Stimulated activated naive CD8-positive, alpha-beta T cell treated with anti-CD3 and anti-CD28 coated beads, Interleukin-15, Interleukin-2, amounts not matched to agents 100 ng/mL and 50 ng/mL, for 24 hours (primary cell): ENCODE data around the gene WDFY3.
"Not testable (repeated sequence)": the region's sequence is repeated elsewhere in the genome, so short reads cannot be mapped to it uniquely, and the experiment has no call there.

Experiments used
- H3K27ac Mint-ChIP-seq: one replicate; pipeline ENCODE4 v1.8.0; 2021; ENCODE audit warnings: mild to moderate bottlenecking, mixed read lengths
- H3K27me3 Mint-ChIP-seq: one replicate; pipeline ENCODE4 v1.8.0; 2021; ENCODE audit warnings: mixed read lengths
- H3K36me3 Mint-ChIP-seq: one replicate; pipeline ENCODE4 v1.8.0; 2021; ENCODE audit warnings: low read depth, mixed read lengths
- H3K4me1 Mint-ChIP-seq: one replicate; pipeline ENCODE4 v1.8.0; 2021; ENCODE audit warnings: low read depth, mixed read lengths
- H3K4me3 Mint-ChIP-seq: one replicate; pipeline ENCODE4 v1.8.0; 2021; ENCODE audit warnings: mild to moderate bottlenecking, mixed read lengths
- H3K9me3 Mint-ChIP-seq: one replicate; pipeline ENCODE4 v1.8.0; 2021; ENCODE audit warnings: mixed read lengths

The WDFY3 gene

DNA sequence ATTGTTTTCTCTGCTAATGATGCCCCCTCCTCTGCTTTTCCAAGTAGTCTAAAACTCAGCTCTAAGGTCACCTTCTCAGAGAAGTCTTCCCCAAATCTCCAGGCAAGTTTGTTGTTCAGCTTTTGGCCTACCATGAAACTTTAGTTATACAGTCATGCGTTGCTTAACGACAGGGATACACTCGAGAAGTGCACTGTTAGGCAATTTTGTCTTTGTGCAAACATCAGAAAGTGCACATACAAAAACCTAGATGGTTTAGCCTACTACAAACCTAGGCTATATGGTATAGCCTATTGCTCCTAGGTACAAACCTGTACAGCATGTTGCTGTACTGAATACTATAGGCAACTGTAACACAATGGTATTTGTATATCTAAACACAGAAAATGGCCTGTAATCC is 91.9 kb downstream of the WDFY3 start:
- no peaks in the 10 kb centered on the region for H3K36me3 Mint-ChIP-seq
- no peaks in the 10 kb centered on the region for H3K27me3 Mint-ChIP-seq
- no peak overlapping the region for H3K27ac Mint-ChIP-seq
- H3K4me1 Mint-ChIP-seq, result no peaks in the 10 kb centered on the region
- peaks cover 4% of the 10 kb centered on the region for H3K9me3 Mint-ChIP-seq
- H3K4me3 Mint-ChIP-seq, result no peak overlapping the region

DNA sequence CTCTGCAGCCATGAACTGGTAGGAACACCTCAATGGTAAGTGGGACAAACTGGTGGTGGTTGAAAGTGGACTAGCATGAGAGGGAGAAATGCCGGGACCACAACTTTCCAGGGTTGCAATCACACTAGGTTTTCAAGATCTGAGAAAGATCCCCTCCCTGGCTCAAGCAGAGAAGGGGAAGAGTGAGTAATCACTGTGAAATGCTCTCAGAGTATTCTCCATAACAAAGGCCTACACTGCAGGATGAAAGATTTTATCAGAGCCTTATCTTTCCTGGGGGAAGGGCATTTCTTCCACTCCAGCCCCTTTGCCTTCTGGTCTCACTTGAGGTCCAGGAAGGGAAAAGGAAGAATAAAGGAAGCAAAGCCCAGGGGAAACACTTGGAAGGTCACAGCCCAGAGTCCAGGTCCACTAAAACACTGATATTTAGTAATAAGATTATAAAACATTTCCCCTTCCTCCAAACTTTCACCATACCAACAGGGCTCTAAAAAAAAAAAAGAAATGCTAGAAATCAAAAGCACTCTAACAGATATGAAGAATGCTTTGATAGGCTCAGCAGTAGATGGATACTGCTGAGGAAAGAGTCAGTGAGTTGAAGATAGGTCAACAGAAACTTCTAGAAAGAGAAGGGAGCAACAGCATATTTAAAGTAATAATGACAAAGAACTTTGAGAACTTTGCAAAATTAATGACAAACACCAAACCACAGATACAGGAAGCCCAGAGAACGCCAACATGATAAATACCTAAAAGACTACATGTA is 95.9 kb downstream of the WDFY3 start:
- H3K9me3 Mint-ChIP-seq, result peaks cover 4% of the 10 kb centered on the region
- no peaks in the 10 kb centered on the region for H3K27me3 Mint-ChIP-seq
- H3K4me1 Mint-ChIP-seq, result no peaks in the 10 kb centered on the region
- no peaks in the 10 kb centered on the region for H3K36me3 Mint-ChIP-seq
- H3K4me3 Mint-ChIP-seq, result no peak overlapping the region
- no peak overlapping the region for H3K27ac Mint-ChIP-seq

DNA sequence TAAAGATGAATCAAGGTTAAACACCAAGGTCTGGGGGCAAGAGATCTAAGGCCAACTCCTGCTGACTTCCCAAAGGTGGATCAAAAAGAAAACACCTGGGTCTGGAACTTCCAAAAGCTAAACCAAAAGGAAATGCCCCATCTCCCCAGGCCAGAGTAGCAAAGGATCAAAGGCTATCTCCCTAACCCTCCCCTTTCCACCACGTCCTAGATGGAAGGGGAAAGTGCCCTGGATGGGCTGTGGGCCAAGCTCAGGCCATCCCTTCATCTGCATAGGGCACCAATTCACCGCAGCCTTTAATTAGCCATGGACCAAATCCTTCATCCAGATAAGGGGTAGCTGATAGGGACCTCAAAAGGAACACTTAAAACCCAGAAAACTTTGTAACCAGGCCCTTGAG is 100.2 kb downstream of the WDFY3 start:
- no peaks in the 10 kb centered on the region for H3K4me1 Mint-ChIP-seq
- no peaks in the 10 kb centered on the region for H3K36me3 Mint-ChIP-seq
- H3K4me3 Mint-ChIP-seq, result no peak overlapping the region
- no peaks in the 10 kb centered on the region for H3K27me3 Mint-ChIP-seq
- H3K27ac Mint-ChIP-seq, result no peak overlapping the region
- no peaks in the 10 kb centered on the region for H3K9me3 Mint-ChIP-seq

DNA sequence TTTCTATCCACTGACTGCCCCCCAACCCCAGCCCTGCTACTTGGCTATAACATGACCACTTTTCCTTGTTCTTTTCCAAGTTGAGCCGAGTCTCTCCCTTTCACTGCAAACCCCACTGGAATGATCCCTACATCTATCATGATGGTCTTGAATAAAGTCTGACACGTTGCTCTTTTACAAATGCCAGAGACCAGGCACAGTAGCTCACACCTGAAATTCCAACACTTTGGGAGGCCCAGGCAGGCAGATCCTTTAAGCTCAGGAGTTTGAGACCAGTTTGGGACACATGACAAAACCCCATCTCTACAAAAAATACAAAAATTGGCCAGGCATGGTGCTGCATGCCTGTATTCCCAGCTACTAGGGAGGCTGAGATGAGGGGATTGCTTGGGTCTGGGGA is 100.9 kb downstream of the WDFY3 start:
- no peaks in the 10 kb centered on the region for H3K36me3 Mint-ChIP-seq
- H3K4me1 Mint-ChIP-seq, result no peaks in the 10 kb centered on the region
- no peaks in the 10 kb centered on the region for H3K27me3 Mint-ChIP-seq
- H3K9me3 Mint-ChIP-seq, result no peaks in the 10 kb centered on the region
- H3K4me3 Mint-ChIP-seq, result no peak overlapping the region
- H3K27ac Mint-ChIP-seq, result no peak overlapping the region

DNA sequence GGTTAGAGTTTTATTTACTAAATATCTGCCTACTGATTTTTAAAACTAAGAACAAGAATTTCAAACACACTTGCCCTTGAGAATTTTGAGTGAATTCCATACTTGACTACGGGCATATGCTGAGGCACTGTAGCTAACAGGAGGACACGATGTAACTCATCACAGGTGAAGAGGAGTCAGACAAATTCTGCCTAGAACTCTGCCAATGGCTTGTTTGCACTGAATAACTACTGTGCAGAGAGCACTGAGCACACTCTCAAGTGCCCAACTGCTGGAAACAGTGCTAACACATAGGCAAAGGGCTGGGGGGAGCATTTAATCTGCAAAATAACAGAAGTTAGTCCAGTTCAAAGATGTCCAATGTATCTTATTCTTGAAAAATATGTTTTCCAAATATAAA is 104.4 kb downstream of the WDFY3 start:
- H3K27me3 Mint-ChIP-seq, result no peaks in the 10 kb centered on the region
- no peak overlapping the region for H3K4me3 Mint-ChIP-seq
- no peaks in the 10 kb centered on the region for H3K9me3 Mint-ChIP-seq
- no peaks in the 10 kb centered on the region for H3K4me1 Mint-ChIP-seq
- no peak overlapping the region for H3K27ac Mint-ChIP-seq
- H3K36me3 Mint-ChIP-seq, result no peaks in the 10 kb centered on the region

DNA sequence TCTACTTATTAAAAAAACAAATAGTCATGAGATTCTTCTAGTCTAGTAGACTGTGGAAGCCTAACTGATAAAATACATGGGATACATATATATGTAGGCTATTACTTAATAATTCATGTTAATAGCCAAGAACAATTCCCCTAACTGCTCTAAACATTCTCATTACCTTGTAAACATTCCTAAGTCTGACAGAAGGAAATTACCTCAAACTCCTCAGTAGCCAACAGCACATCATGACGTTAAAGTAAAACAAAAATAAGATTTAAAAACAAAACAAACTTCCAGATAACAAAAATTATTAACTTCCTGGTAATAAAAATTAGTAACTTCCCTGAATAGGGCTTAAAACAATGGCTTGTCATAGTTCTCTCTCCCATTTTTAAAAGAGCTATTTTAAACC is 109.2 kb downstream of the WDFY3 start:
- Mint-ChIP-seq H3K27me3 (no peaks in the 10 kb centered on the region), H3K36me3 (no peaks in the 10 kb centered on the region), H3K27ac (no peak overlapping the region), H3K4me3 (no peak overlapping the region), H3K4me1 (no peaks in the 10 kb centered on the region), H3K9me3 (no peaks in the 10 kb centered on the region)

DNA sequence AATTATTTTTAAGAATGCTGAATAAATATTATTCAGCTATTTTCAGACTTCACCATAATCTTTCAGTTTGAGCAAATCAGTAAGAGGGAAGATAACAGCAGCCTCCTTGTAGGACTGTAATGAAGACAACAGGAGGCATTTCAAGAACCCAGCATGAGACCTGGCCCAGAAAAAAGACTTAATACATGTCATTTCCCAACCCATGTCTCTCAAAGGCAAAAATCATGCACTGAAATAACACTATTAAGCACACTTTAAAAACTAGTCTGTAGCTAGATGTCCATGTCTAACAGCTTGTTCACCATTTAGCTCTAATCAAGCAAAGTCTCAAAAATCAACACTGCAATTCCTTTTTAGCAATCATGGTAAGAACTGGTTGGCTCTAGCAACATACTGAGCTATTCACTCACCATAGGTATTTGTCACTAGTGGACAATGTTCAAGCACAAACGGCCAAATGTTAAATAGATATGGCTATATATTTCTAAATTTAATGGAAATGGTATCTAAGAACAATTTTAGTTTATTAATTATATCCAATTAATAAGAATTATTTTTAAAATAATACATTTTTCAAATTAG is 109.9 kb downstream of the WDFY3 start:
- Mint-ChIP-seq H3K4me3 (no peak overlapping the region), H3K4me1 (no peaks in the 10 kb centered on the region), H3K27ac (no peak overlapping the region), H3K9me3 (no peaks in the 10 kb centered on the region), H3K36me3 (no peaks in the 10 kb centered on the region), H3K27me3 (no peaks in the 10 kb centered on the region)

DNA sequence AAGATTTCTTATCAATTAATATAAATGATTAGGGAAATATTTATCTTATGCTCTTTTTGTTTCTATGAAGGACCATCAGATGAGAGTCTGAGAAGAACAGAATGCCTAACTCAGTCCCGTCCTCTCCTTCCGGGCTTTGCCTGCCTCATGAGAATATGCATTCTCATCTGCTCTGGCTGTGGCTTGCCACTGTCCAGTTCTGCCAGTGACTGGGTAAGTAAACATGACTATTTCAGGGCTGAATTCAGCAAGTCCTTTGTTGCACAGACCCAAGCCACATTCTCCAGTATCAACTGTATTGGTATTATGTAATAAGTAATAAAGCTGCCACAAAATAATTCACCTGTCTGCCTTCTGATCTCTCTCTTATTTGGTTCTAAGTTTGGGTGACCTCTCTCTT is 110.7 kb downstream of the WDFY3 start:
- Mint-ChIP-seq H3K4me1 (no peaks in the 10 kb centered on the region), H3K4me3 (no peak overlapping the region), H3K36me3 (no peaks in the 10 kb centered on the region), H3K27ac (no peak overlapping the region), H3K27me3 (no peaks in the 10 kb centered on the region), H3K9me3 (no peaks in the 10 kb centered on the region)

DNA sequence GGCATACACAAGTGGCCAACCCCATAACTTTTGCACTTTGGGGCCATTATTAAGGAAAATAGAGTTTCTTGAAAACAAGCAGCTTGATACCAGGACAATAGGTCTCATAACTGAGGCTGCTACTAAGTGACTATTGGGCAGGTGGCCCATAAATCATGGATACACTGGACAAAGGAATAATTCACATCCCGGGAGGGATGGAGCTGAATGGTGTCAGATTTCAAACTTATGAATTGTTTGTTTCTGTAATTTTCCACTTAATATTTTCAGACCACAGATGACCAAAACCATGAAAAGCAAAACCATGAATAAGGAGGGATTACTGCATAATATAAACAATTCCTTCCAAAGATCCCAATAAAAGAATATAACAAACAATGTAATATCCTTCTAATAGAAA is 114.4 kb downstream of the WDFY3 start:
- no peaks in the 10 kb centered on the region for H3K9me3 Mint-ChIP-seq
- no peaks in the 10 kb centered on the region for H3K4me1 Mint-ChIP-seq
- no peaks in the 10 kb centered on the region for H3K36me3 Mint-ChIP-seq
- no peak overlapping the region for H3K4me3 Mint-ChIP-seq
- H3K27me3 Mint-ChIP-seq, result peaks cover 3% of the 10 kb centered on the region
- no peak overlapping the region for H3K27ac Mint-ChIP-seq

DNA sequence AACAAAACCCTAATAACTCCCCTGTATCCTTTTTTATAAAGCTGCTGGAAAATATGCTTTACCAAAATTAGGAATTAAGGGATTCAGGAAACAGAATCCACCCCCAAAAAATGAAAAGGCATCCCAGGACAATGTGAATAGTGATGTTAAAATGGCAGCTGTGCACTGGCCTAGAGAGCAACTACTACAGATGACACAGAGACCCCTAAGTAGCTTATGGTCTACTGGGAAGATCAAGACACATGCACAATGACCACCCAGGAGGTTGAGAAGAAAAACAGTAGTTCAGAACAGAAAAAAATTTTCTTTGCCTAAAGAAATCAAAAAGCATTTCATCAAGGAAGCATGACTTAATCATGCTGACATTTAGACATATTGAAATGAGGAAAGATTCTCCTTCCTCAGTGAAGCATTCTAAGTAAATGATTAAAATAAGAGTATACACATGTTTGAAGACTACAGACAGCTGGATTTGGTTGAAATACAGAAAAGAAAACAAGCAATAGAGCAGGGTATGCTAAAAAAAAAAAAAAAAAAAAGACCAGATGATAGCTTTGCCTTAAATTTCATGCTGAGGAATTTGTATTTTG is 117.3 kb downstream of the WDFY3 start:
- H3K36me3 Mint-ChIP-seq, result no peaks in the 10 kb centered on the region

DNA sequence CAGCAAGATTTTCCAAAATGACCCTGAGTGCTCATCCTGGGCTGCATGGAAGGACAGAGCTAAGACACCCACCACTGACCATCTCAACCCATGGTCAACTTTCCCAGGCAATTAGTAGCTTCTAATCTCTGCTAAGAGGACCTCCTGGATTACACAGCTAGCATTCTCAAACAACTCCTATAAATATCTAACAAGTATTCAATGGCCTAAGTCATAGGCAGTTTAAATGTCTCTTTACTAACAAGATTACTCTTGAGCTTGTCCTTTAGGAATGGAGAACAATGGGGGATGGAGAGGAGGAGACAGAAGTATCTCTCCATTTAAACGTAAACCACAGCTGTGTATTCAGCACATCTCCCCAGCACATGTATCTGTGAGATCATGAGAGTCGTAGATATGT is 118.1 kb downstream of the WDFY3 start:
- H3K27ac Mint-ChIP-seq, result no peak overlapping the region
- no peak overlapping the region for H3K4me3 Mint-ChIP-seq
- H3K9me3 Mint-ChIP-seq, result no peaks in the 10 kb centered on the region
- no peaks in the 10 kb centered on the region for H3K36me3 Mint-ChIP-seq
- H3K27me3 Mint-ChIP-seq, result peaks cover 3% of the 10 kb centered on the region
- H3K4me1 Mint-ChIP-seq, result no peaks in the 10 kb centered on the region

More for the DNA sequence above, 117.3 kb downstream of the WDFY3 start:
- Mint-ChIP-seq H3K4me1 (no peaks in the 10 kb centered on the region), H3K27ac (no peak overlapping the region), H3K27me3 (peaks cover 3% of the 10 kb centered on the region), H3K4me3 (no peak overlapping the region), H3K9me3 (no peaks in the 10 kb centered on the region)

DNA sequence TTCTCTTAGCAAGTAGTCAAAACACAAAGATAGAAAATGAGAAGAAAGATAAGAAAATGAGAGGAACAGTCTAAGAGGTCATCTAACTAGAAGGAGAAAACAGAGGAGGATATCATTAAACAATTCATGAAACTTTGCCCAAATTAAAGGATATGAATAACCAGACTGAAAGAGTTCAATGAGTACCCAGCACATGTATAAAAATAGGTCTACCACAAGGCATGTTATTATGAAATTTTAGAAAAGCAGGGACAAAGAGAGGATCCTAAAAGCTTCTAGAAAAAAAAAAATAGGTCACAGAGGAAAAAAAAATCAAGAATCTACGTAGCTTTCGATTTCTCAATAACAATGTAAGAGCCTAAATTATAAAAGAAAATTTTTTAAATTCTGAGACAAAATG is 118.5 kb downstream of the WDFY3 start:
- Mint-ChIP-seq H3K4me3 (no peak overlapping the region), H3K27me3 (peaks cover 3% of the 10 kb centered on the region), H3K36me3 (no peaks in the 10 kb centered on the region), H3K4me1 (no peaks in the 10 kb centered on the region), H3K27ac (no peak overlapping the region), H3K9me3 (no peaks in the 10 kb centered on the region)

DNA sequence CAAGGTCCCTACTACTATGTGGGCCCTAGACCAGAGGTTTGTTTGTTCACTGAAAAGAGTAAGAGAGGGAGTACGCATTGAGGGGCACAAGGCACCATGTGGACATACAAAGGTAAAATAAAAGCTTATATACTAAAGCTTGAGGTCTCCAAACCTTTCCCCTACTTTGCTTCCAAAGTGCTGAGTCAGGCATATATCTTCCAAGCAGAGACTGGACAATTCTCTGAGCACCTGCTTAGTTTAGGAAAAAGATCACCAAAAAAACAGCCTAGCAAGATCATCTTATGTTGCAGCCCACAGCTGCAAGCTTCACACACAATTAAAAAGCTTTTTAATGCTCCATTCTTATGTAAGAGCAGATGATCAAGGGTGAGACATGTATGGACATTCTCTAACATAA is 119.5 kb downstream of the WDFY3 start:
- no peaks in the 10 kb centered on the region for H3K36me3 Mint-ChIP-seq
- H3K27ac Mint-ChIP-seq, result no peak overlapping the region
- H3K4me1 Mint-ChIP-seq, result no peaks in the 10 kb centered on the region
- no peaks in the 10 kb centered on the region for H3K9me3 Mint-ChIP-seq
- H3K4me3 Mint-ChIP-seq, result no peak overlapping the region
- H3K27me3 Mint-ChIP-seq, result peaks cover 3% of the 10 kb centered on the region

DNA sequence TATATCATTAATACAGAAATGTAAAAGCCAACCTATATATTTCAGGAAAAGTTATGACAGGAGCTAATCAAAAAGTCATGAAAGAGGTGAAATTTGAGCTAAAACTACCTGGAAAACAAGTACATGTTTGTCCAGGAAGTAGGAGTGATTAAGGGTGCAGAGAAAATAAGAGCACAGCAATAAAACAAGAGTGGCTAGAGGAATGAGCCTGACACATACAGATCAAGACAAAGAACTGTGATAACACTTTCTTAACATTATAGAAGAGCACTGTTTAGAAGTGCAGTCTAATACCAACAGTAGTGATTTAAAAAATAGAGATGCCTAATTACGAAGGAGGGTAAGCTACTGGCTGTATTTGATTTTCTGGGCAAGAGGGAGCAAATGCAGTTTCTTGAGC is 125.1 kb downstream of the WDFY3 start:
- Mint-ChIP-seq H3K4me1 (no peaks in the 10 kb centered on the region), H3K27me3 (no peaks in the 10 kb centered on the region), H3K9me3 (no peaks in the 10 kb centered on the region), H3K27ac (no peak overlapping the region), H3K4me3 (no peak overlapping the region), H3K36me3 (no peaks in the 10 kb centered on the region)

DNA sequence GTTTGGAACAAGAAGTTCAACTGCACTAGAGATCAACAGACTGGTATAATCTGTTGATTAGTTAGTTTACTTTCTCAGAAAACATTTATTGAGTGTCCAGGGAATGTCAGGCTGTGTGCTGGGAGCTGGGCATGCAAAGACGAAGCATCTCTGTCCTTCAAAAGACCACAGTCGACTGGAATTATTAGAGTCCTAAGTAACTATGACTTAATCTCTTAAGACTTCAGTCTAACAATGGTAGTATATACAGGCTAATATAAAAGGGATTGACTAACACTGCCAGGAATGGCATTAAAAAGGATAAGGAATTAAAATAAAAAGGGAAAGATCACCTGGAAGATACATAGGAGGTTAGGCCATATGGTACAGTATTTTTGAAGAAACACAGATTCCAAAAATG is 128.7 kb downstream of the WDFY3 start:
- Mint-ChIP-seq H3K27ac (no peak overlapping the region), H3K27me3 (no peaks in the 10 kb centered on the region), H3K4me3 (no peak overlapping the region), H3K36me3 (no peaks in the 10 kb centered on the region), H3K9me3 (peaks cover 3% of the 10 kb centered on the region), H3K4me1 (no peaks in the 10 kb centered on the region)

DNA sequence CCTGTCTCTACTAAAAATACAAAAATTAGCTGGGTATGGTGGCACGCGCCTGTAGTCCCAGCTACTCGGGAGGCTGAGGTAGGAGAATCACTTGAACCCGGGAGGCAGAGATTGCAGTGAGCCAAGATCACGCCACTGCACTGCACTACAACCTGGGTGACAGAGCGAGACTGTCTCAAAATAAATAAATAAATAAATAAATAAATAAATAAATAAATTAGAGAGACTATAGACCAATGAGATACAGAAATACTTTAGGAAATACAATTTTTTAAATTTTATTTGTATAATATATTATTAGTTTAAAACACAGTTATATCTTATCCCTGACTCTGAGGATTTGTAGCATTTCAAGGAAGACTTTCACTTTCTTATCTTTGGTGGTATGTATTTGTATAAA is 136.9 kb downstream of the WDFY3 start:
- H3K4me3 Mint-ChIP-seq, H3K4me1 Mint-ChIP-seq, H3K36me3 Mint-ChIP-seq, H3K27ac Mint-ChIP-seq, H3K9me3 Mint-ChIP-seq, H3K27me3 Mint-ChIP-seq: not testable (repeated sequence)
